ENCODE measurements around the gene CLDN14. TPM values are rescaled to one million over a fixed set of nuclear protein-coding genes. Genes with fewer than 3 reads are reported as not detected.

The CLDN14 gene
- total and polyA plus RNA-seq, 12 donors: 0.06 TPM; not detected in 11

DNA sequence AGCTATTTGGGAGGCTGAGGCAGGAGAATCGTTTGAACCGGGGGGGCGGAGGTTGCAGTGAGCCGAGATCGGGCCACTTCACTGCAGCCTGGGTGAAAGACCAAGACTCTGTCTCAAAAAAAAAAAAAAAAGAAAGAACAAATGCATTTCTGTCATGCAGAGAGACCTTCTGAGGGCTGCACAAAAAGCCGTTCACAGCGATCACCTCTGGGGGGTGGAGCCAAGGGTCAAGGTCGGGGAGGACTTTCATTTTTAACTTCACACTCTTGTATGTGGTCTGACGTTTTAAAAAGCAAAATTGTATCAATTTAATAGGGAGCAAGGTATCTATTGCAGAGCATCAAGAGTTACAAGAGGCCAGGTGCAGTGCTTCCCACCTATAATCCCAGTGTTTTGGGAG, 26.6 kb upstream of the CLDN14 start:
- DNase-seq (no peak), ATAC-seq (no peak)
- intact Hi-C loops (cut with DNase I): loop anchor here in 4 of 10 donors (5.0 to 10.0 kb wide), 4 partner anchors 128 to 508 kb away; partner anchors contain the start of gene RIPPLY3 (in 1 of the 4)
- Histone ChIP-seq H3K36me3 (no peaks in the 10 kb centered on the region), H3K4me3 (no peak overlapping the region), H3K27ac (no peak overlapping the region), H3K4me1 (peaks cover 0 to under 1% (median 0%) of the 10 kb centered on the region in 9 donors), H3K9me3 (no peaks in the 10 kb centered on the region), H3K27me3 (peaks cover 0 to 35% (median 6%) of the 10 kb centered on the region in 7 donors)
- 82% methylated on average over 9 of the region's 9 CpGs for WGBS, 2 donors
- no peak for TF ChIP-seq CTCF (IDR thresholded peaks at IDR 0.05)

GRCh38 chr21:36504067-36505058, 24.4 kb upstream of the CLDN14 start:
- intact Hi-C loops (cut with DNase I): loop anchor here (1.0 to 10.0 kb wide), 6 partner anchors 130 to 510 kb away; partner anchors contain the start of gene RIPPLY3 (in 1 of the 10)
- Histone ChIP-seq H3K4me3 (no peak overlapping the region), H3K27ac (no peak overlapping the region), H3K27me3 (peaks cover 0 to 35% (median 6%) of the 10 kb centered on the region in 7 donors), H3K4me1 (no peaks in the 10 kb centered on the region), H3K9me3 (no peaks in the 10 kb centered on the region), H3K36me3 (no peaks in the 10 kb centered on the region)
- WGBS, 2 donors: 30 to 36% methylated on average over 5 of the region's 5 CpGs
- TF ChIP-seq CTCF (IDR thresholded peaks at IDR 0.05): peak in 8 of 9 donors; percentile 85 to 96 (median 94)
- DNase-seq: peak in 1 of 2 donors; percentile 28
- no peak for ATAC-seq

DNA sequence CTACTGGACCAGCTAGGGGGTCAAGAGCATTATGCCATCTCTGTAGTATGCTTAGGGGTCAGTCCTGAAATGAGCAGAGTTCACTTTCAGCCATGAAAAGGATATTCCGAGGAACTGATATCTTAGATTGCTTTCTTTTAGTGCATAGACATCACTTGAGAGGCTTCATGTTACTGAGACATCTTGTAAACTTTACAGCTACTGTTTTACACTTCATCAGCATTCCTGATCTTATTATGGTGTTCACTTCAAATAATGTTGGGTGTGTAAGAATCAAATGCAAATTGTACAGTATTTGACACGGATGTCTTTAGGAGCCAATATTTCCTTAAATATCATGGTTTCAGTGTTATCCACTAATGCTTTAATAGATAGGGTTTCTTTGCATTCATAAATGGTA, 22.4 kb upstream of the CLDN14 start:
- Histone ChIP-seq H3K36me3 (no peaks in the 10 kb centered on the region), H3K4me1 (no peaks in the 10 kb centered on the region), H3K4me3 (no peak overlapping the region), H3K27me3 (peaks cover 0 to 29% (median 6%) of the 10 kb centered on the region in 7 donors), H3K9me3 (no peaks in the 10 kb centered on the region), H3K27ac (no peak overlapping the region)
- intact Hi-C loops (cut with DNase I): loop anchor here in 6 of 10 donors (5.0 to 10.0 kb wide), 4 partner anchors 132 to 512 kb away; partner anchors contain the start of gene RIPPLY3 (in 1 of the 6)
- TF ChIP-seq CTCF (IDR thresholded peaks at IDR 0.05): no peak
- DNase-seq: no peak
- WGBS, 2 donors: 79 to 87% methylated on average over 2 of the region's 2 CpGs
- ATAC-seq: no peak

DNA sequence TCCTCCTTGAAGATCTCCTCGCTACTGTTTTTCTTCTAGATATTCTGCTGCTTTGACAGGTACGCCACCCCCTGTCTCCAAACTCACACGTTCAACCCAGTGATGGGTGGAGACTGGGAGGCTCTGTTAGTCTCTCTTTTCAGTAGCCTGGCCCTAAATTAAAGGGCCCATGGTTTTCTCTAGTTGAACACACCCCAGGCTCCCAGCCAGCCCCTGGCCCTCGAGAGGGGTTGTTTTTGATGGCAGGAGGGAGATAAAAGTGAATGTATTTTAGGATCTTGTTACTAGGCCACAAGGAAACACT, 21.6 kb upstream of the CLDN14 start:
- intact Hi-C loops (cut with DNase I): loop anchor here in 6 of 10 donors (5.0 to 10.0 kb wide), 4 partner anchors 133 to 513 kb away; partner anchors contain the start of gene RIPPLY3 (in 1 of the 6)
- H3K4me3 ChIP-seq: no peak overlapping the region
- no peaks in the 10 kb centered on the region for H3K4me1 ChIP-seq
- peaks cover 0 to 26% (median 2%) of the 10 kb centered on the region in 7 donors for H3K27me3 ChIP-seq
- no peak for DNase-seq
- H3K9me3 ChIP-seq: no peaks in the 10 kb centered on the region
- WGBS, 2 donors: 66 to 69% methylated on average over 4 of the region's 4 CpGs
- no peaks in the 10 kb centered on the region for H3K36me3 ChIP-seq
- no peak for ATAC-seq
- TF ChIP-seq CTCF (IDR thresholded peaks at IDR 0.05): no peak
- H3K27ac ChIP-seq: no peak overlapping the region
